GM18505 (cell line): ENCODE results near the gene BCAR1.

Experiments
- ATAC-seq: cut with Tn5 transposase; IDR thresholded peaks from one replicate; pipeline ENCODE4 v1.9.1; 2021; ENCODE audit not compliant: unreplicated experiment
- POLR2A ChIP-seq: IDR thresholded peaks from 4 replicates; pipeline ENCODE4 v1.6.1; 2011; ENCODE audit warnings: borderline replicate concordance; ENCODE audit not compliant: insufficient read depth, insufficient read length; ENCODE audit errors: extremely low read depth

The BCAR1 gene

GRCh38 chr16:75264999-75265910, 13.8 kb upstream of the BCAR1 start:
- peak; percentile 32 for ATAC-seq
- TF ChIP-seq POLR2A, result no peak

DNA sequence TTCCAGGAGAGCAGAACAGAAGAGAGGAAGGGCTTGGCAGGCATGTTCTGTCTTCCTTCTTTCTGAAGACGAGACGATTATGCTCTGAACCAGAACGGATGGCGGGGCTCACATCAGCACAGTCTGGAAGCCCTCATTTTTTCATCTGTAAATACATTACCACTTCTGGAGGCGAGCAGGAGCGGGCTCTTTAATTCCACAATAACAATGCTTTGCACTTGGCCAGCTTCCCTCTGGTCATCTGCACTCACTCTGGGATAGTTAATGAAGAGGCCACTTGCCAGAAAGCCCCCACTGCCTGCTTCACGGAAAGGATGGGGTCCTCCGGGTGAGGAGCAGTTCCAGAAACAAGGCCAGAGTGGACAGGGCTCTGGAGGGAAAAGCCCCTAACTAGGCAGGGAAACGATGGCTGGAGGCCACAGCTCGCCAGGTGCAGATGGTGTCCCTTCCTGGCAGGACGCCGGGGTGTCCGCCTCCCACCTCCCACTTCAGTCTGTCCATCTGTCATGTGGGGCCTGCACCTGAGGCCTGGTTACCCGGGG, 13.1 kb upstream of the BCAR1 start:
- ATAC-seq, result no peak
- TF ChIP-seq POLR2A, result no peak

GRCh38 chr16:75263963-75264445, 12.6 kb upstream of the BCAR1 start:
- no peak for ATAC-seq
- no peak for TF ChIP-seq POLR2A

DNA sequence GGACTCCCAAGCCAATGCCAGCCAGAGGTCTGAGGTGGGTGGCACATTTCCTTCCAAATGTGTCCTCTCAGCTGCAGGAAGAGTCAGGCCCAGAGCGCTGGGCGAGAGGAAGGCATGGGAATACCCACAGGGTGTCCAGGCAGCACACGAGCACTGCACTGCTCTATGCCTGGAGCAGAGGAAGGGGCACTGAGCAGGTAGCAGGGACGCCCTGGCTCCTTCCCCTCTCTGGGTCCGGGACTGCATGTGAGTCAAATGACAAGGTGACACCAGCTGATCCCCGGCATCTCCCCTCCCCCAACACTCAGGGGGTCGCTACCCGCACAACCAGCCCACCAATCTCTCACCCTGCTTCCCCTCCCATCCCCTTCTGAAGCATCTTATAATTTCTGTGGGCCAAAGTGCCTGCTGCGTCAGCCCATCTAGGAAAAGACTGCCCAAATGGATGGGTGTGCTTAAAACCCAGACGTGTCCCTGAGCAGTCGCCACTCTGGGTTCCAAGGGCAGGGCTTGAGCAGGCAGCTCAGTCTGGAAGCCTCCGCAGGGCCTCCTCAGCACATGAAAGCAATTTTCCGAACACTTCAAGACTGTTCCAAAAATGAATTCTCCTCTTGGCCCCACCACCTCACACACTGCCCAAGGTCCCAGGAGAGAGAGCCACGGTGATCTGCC, 12.0 kb upstream of the BCAR1 start:
- no peak for TF ChIP-seq POLR2A
- no peak for ATAC-seq

DNA sequence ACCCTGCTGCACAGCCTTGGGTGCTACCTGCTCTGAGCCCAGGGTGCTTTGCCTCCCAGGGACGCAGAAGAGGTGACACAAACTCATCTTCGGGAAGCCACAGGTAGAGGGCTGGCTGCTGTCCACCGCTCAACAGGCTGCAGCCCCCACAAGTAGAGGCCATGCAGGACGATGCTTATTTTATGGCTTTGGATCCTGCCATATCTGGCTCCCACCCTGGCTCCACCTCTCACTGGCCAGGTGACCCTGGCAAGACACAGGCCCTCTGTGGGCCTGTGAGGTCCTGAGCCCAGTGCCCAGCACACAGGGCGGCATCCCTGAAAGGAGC, 11.3 kb upstream of the BCAR1 start:
- ATAC-seq, result no peak
- no peak for TF ChIP-seq POLR2A

DNA sequence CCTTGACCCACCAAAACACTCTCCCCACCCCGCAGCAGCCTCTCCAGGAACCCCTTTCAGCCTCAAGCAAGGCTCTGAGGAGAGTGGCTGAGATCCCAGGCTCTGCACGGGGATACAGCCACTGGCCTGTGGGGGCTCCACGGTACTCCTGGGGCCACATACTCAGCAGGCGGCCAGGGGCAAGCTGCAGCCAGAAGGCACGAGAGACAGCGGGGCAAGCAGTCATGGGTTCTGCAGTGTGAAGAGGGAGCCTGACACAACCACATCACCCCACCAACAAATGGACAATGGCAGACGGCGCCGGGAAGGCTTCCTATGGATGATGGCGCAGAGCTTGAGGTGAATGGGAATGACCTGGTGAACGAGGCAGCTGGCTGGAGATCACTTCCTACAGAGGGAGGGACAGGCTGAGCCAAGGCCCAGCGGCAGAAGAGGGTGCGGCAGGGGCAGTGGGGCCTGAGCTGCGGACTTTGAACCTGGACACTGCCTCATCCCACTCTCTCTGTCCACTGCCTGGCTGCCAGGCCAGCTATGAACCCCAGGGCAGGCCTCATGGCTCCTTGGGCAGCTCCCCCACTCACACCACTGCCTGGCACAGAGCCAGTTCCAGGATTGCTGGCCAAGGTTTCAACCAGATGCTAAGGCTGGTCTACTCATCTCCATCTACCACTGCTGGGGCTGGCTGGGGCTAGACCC, 10.8 kb upstream of the BCAR1 start:
- ATAC-seq, result no peak
- TF ChIP-seq POLR2A, result no peak

GRCh38 chr16:75261590-75262078, 10.2 kb upstream of the BCAR1 start:
- no peak for ATAC-seq
- no peak for TF ChIP-seq POLR2A

GRCh38 chr16:75260851-75261589, 9.6 kb upstream of the BCAR1 start:
- no peak for ATAC-seq
- TF ChIP-seq POLR2A, result no peak

DNA sequence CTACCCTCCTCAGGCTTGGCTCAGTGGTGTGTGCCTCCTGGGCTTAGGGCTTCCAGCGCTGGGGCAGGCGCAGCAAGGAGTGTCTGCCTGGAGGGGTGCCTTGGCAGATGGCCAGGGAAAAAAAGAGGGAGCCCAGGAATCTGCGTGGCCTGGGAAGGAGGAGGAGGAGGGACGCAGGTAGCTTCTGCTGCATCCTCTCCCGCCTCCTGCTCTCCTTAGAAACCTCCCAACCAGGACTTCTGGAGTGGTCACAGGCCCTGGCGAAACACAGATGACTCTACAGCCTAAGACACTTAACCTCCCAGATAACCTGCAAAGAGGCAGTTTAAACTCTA, 7.3 kb upstream of the BCAR1 start:
- no peak for ATAC-seq
- no peak for TF ChIP-seq POLR2A

GRCh38 chr16:75257886-75258806, 6.7 kb upstream of the BCAR1 start:
- no peak for TF ChIP-seq POLR2A

DNA sequence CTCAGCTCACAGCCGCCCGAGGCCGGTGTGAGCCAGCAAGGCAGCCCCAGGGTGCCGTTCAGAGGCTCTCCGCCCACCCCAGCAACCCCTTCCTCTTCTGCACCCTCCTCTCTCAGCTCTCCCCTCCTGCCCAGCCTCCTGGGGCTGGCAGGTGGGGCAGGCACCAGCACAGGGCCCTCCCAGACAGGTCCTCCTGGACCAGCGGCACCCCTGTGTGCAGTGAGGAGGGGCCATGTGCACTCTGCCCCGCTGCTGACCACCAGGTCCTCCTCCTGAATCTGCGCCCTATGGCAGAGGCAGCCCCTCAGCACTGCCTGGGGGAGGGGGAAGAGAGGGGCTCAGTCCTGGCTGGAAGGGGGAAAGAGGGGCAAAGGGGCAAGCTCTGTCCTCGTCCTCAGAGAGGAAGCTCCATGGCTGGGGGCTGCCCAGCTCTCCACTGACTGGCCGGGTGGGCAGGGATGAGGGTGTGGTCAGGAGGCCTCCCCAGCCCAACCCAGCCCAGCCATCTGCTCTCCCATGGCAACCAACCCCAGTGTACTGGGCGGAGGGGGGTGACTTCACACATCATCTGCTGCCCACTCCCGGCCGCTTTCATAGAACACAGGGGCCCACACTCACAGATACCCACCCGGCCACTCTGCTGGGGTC, 5.4 kb upstream of the BCAR1 start:
- TF ChIP-seq POLR2A, result no peak
- ATAC-seq, result no peak

More at GRCh38 chr16:75257886-75258806, 6.7 kb upstream of the BCAR1 start:
- no peak for ATAC-seq
